K562 (cell line): Measurements from ENCODE around the gene TFCP2. TPM values are rescaled to one million over a fixed set of nuclear protein-coding genes. Genes with fewer than 3 reads are reported as not detected.

Experiments used
- MTA2 ChIP-seq: fragments of 450-650 bp; IDR thresholded peaks from 2 replicates; pipeline ENCODE4 v1.6.1; 2016; ENCODE audit warnings: low read depth
- ZBTB7A ChIP-seq: IDR thresholded peaks from 2 replicates; pipeline ENCODE4 v1.6.1; 2011; ENCODE audit warnings: low read depth, mild to moderate bottlenecking, low read length, moderate library complexity, borderline replicate concordance; ENCODE audit not compliant: control insufficient read depth
- ZNF124 ChIP-seq: sonication (generic); formaldehyde crosslinking; IDR thresholded peaks from 2 replicates; pipeline ENCODE4 v1.8.1; 2022; ENCODE audit warnings: missing genetic modification reagents
- ZNF174 ChIP-seq: fragments of 250-450 bp; sonication (Bioruptor Pico); IDR thresholded peaks from 2 replicates; pipeline ENCODE4 v1.4.0; 2020; ENCODE audit warnings: mild to moderate bottlenecking
- polyA plus RNA-seq, 8 experiments: library from polyadenylated mRNA; depleted of rRNA in 4 of 8; stranded (reverse) in 5 of 8; unstranded in 3 of 8; fragments of >200 nt; fragmentation: Nextera tagmentation in 2 of 8; fragmentation: Illumina TruSeq in 1 of 8; extraction: Ambion mirVana in 2 of 8; extraction: Trizol in 1 of 8; gene quantifications; 2 replicates each; pipeline versions ENCODE4 v1.2.1 to v1.2.3, GENCODE V29; 2011 to 2014; ENCODE audit warnings: inconsistent platforms in 1 of 8, missing spikeins in 1 of 8
- total RNA-seq, 7 experiments: library from RNA; depleted of rRNA in 6 of 7; stranded (reverse); fragments of >200 nt in 6 of 7; fragmentation: Illumina TruSeq in 2 of 7; extraction: Trizol in 2 of 7; gene quantifications; 2 replicates each; pipeline versions ENCODE4 v1.2.1 to v1.2.3, GENCODE V29; 2011 to 2021; ENCODE audit warnings: low replicate concordance in 1 of 7
- TF ChIP-seq, protein P1 (sequence below), 2 experiments: IDR thresholded peaks; 2 replicates each; pipeline ENCODE4 v1.6.1; 2011; ENCODE audit warnings: borderline replicate concordance in 1 of 2, control low read depth in 1 of 2, low read depth in 1 of 2, low read length in 1 of 2, mild to moderate bottlenecking in 1 of 2, mixed read lengths in 1 of 2, moderate library complexity in 1 of 2; ENCODE audit not compliant: insufficient read depth in 1 of 2, insufficient read length in 1 of 2, poor library complexity in 1 of 2, severe bottlenecking in 1 of 2; ENCODE audit errors: extremely low read depth in 1 of 2
- TF ChIP-seq, protein P2 (sequence below), 2 experiments: fragments of 450-650 bp; formaldehyde crosslinking in 1 of 2; IDR thresholded peaks; 2 replicates each; pipeline versions ENCODE4 v1.4.0 to v1.6.1; 2014 to 2020; ENCODE audit warnings: mild to moderate bottlenecking in 2 of 2, borderline replicate concordance in 1 of 2, low read depth in 1 of 2
- TF ChIP-seq, protein P3 (sequence below): fragments of 450-650 bp; IDR thresholded peaks from 2 replicates; pipeline ENCODE4 v1.6.1; 2016; ENCODE audit warnings: borderline replicate concordance
- TF ChIP-seq, protein P4 (sequence below): fragments of 450-650 bp; IDR thresholded peaks from 2 replicates; pipeline ENCODE4 v1.6.1; 2017; ENCODE audit warnings: antibody characterized with exemption
- TF ChIP-seq, protein P5 (sequence below): fragments of 200-800 bp; sonication (Bioruptor generic); IDR thresholded peaks from 2 replicates; pipeline ENCODE4 v1.6.1; 2017; ENCODE audit warnings: missing genetic modification characterization, missing compliant biosample characterization

TFCP2 gene
- total and polyA plus RNA-seq, 9 of the 15 experiments (the other 6 are each of a cell fraction or from before 2014, with no cell fraction given): 8.0 to 38.9 (median 19.3) TPM

DNA sequence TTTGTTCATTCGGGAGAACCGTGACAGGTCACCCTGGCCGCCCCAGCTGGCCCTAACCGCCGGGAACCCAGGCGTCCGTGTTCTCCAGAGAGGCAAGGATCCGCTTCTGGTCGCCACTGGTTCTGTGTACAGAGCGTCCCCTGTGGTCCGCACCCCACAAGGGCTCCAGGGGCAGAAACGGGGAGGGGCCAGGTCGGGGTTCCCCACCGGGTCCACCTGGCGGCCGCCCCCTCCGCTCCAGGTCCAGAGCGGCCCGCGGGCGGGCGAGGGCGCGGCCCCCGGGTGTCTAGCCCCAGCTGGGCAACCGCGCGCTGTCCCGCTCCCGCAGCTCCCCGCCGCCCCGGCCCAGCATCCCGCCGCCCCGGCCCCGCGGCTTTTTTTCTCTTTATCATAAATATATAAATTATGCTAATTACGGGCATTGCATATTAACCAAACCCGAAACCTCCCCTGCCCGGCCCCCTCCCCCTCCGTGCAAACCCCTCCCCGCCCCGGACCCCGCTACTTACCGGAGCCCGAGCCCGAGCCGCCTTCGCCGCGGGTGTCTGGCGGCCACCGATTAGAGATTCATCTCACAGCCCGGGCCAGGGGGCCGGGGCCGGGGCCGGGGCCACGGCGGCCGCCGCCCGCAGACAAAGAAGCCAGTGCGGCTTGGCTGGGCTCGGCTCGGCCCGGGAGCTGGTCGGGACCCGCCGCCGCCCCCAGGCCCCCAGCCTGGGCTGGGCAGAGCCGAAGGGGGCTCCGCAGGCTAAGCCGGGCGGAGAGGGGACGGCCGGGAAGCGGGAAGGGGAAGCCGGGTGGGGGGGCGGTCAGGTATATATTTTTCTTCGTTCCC is 44.4 kb upstream of the TFCP2 start (continued):
- TF ChIP-seq MTA2 (peak; percentile 26; the same call in 1 of the 2 replicates), ZNF174 (no peak), ZBTB7A (peak; percentile 81; the same call in 1 of the 2 replicates), ZNF124 (no peak)
- TF ChIP-seq, protein P1, sequence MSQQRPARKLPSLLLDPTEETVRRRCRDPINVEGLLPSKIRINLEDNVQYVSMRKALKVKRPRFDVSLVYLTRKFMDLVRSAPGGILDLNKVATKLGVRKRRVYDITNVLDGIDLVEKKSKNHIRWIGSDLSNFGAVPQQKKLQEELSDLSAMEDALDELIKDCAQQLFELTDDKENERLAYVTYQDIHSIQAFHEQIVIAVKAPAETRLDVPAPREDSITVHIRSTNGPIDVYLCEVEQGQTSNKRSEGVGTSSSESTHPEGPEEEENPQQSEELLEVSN (IDR thresholded peaks at IDR 0.05; ENCODE audit: borderline replicate concordance in 1 of 2, extremely low read depth in 1 of 2, insufficient read depth in 1 of 2, insufficient read length in 1 of 2, low read depth in 1 of 2, low read length in 1 of 2, poor library complexity in 1 of 2, severe bottlenecking in 1 of 2): peak in 1 of 2 experiments; percentile 8
- TF ChIP-seq, protein P2, sequence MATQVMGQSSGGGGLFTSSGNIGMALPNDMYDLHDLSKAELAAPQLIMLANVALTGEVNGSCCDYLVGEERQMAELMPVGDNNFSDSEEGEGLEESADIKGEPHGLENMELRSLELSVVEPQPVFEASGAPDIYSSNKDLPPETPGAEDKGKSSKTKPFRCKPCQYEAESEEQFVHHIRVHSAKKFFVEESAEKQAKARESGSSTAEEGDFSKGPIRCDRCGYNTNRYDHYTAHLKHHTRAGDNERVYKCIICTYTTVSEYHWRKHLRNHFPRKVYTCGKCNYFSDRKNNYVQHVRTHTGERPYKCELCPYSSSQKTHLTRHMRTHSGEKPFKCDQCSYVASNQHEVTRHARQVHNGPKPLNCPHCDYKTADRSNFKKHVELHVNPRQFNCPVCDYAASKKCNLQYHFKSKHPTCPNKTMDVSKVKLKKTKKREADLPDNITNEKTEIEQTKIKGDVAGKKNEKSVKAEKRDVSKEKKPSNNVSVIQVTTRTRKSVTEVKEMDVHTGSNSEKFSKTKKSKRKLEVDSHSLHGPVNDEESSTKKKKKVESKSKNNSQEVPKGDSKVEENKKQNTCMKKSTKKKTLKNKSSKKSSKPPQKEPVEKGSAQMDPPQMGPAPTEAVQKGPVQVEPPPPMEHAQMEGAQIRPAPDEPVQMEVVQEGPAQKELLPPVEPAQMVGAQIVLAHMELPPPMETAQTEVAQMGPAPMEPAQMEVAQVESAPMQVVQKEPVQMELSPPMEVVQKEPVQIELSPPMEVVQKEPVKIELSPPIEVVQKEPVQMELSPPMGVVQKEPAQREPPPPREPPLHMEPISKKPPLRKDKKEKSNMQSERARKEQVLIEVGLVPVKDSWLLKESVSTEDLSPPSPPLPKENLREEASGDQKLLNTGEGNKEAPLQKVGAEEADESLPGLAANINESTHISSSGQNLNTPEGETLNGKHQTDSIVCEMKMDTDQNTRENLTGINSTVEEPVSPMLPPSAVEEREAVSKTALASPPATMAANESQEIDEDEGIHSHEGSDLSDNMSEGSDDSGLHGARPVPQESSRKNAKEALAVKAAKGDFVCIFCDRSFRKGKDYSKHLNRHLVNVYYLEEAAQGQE (IDR thresholded peaks at IDR 0.05; ENCODE audit: borderline replicate concordance): peak; percentile 25
- TF ChIP-seq, protein P2 (CRISPR knock-in tag; IDR thresholded peaks at IDR 0.05; ENCODE audit: low read depth): no peak
- TF ChIP-seq, protein P3, sequence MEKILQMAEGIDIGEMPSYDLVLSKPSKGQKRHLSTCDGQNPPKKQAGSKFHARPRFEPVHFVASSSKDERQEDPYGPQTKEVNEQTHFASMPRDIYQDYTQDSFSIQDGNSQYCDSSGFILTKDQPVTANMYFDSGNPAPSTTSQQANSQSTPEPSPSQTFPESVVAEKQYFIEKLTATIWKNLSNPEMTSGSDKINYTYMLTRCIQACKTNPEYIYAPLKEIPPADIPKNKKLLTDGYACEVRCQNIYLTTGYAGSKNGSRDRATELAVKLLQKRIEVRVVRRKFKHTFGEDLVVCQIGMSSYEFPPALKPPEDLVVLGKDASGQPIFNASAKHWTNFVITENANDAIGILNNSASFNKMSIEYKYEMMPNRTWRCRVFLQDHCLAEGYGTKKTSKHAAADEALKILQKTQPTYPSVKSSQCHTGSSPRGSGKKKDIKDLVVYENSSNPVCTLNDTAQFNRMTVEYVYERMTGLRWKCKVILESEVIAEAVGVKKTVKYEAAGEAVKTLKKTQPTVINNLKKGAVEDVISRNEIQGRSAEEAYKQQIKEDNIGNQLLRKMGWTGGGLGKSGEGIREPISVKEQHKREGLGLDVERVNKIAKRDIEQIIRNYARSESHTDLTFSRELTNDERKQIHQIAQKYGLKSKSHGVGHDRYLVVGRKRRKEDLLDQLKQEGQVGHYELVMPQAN: 0 out of 2 replicates have a peak, but pooled peaks have one; percentile 30
- TF ChIP-seq, protein P4, sequence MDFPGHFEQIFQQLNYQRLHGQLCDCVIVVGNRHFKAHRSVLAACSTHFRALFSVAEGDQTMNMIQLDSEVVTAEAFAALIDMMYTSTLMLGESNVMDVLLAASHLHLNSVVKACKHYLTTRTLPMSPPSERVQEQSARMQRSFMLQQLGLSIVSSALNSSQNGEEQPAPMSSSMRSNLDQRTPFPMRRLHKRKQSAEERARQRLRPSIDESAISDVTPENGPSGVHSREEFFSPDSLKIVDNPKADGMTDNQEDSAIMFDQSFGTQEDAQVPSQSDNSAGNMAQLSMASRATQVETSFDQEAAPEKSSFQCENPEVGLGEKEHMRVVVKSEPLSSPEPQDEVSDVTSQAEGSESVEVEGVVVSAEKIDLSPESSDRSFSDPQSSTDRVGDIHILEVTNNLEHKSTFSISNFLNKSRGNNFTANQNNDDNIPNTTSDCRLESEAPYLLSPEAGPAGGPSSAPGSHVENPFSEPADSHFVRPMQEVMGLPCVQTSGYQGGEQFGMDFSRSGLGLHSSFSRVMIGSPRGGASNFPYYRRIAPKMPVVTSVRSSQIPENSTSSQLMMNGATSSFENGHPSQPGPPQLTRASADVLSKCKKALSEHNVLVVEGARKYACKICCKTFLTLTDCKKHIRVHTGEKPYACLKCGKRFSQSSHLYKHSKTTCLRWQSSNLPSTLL: peak; percentile 93
- TF ChIP-seq, protein P5, sequence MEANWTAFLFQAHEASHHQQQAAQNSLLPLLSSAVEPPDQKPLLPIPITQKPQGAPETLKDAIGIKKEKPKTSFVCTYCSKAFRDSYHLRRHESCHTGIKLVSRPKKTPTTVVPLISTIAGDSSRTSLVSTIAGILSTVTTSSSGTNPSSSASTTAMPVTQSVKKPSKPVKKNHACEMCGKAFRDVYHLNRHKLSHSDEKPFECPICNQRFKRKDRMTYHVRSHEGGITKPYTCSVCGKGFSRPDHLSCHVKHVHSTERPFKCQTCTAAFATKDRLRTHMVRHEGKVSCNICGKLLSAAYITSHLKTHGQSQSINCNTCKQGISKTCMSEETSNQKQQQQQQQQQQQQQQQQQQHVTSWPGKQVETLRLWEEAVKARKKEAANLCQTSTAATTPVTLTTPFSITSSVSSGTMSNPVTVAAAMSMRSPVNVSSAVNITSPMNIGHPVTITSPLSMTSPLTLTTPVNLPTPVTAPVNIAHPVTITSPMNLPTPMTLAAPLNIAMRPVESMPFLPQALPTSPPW (CRISPR knock-in tag): peak; percentile 98; the same call in 1 of the 2 replicates
